NCI-H187 treated with DMSO at 0.1 percent for 48 hours (cell line): ENCODE measurements around the gene ZNF804A.
"Not testable (repeated sequence)": the region's sequence is repeated elsewhere in the genome, so short reads cannot be mapped to it uniquely, and the experiment has no call there.

Source experiments
- DNase-seq: peaks from one replicate; lab custom pipeline; 2025; lab: John Stamatoyannopoulos, UW

ZNF804A gene

GRCh38 chr2:184721881-184722280, 123.6 kb downstream of the ZNF804A start:
- no peak for DNase-seq

- no peak for DNase-seq
Measured at GRCh38 chr2:184727813-184728212, 129.5 kb downstream of the ZNF804A start.

GRCh38 chr2:184728411-184728810, 130.1 kb downstream of the ZNF804A start:
- no peak for DNase-seq

DNA sequence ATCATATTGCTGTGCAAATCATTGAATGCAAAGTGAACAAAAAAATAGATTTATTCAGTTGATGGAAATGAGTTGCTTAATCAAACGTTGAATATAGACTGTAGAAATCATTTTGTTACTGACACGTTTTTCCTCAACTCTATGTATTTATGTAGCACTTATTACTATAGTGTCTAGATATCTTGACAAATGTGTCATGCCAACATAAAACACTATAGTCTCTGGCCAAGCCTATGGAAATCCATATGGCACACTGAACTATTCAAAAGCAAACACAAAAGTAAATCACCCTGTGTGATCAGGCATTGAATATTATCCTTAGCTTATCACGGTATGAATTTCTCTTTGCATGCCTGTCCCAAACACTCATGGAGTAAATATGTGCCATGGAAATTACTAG, 131.3 kb downstream of the ZNF804A start:
- no peak for DNase-seq

DNA sequence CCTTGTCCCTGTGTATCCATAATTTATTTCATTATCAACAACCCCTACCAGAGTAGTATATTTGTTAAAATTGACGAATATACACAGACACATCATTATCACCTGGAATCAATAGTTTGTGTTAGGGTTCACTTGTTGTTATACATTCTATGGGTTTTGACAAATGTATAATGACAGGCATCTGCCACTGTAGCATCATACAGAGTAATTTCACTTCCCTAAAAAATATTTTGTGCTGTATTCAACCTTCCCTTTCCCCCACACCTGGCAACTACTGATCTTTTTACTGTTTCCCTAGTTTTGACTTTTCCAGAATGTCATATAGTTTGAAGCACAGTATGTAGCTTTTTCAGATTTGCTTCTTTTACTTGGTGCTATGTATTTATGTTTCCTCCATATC, 132.0 kb downstream of the ZNF804A start:
- no peak for DNase-seq

DNA sequence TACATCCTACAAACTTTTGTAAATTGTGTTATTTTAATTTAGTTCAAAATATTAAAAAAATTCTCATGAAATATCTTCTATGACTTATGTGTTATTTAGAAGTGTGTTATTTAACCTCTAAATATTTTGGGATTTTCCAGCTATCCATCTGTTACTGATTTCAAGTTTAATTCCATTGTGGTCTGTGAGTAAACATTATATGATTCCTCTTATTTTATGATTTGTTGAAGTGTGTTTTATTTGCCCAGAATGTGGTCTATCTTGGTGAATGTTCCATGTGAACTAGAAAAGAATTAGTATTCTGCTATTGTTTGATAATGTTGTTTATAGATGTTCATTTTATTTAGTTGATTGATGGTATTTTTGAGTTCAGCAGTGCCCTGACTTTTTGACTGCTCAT, 136.0 kb downstream of the ZNF804A start:
- no peak for DNase-seq

DNA sequence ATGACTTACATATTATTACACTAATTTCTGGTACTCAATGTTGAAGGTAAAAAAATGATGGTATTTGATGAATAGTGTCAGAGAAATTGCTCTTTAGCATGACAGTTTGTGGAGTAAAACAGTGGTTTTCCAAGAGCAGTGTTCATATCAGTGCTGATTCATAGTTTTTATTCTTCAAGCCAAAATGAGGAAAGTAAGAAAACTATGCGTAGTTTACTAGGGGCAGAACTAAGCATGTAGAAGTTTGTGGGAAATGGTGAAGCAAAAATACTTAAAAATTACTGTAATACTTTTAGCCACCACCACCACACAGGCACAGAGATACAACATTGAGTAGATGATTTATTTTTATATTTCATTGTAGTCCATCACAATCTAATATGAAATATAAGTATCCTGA, 137.3 kb downstream of the ZNF804A start:
- no peak for DNase-seq

- DNase-seq: no peak
Measured at GRCh38 chr2:184743096-184743495, 144.8 kb downstream of the ZNF804A start.

DNA sequence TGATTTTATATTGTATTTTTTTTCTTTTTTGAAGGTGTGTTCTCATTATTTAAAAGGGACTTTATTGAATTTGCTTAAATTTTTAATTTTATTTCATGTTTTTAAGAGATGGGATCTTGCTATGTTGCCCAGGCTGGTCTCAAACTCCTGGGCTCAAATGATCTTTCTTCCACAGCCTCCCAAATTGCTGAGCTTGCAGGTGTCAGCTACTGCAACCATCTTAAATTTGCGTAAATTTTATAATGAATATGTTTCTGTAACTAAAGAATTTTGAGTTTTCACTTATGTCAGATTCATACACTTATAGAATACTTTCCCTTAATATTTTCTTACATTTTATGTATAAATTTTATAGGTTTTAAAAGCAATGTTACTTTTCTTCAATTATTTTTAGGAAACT, 157.8 kb downstream of the ZNF804A start:
- DNase-seq: no peak

DNA sequence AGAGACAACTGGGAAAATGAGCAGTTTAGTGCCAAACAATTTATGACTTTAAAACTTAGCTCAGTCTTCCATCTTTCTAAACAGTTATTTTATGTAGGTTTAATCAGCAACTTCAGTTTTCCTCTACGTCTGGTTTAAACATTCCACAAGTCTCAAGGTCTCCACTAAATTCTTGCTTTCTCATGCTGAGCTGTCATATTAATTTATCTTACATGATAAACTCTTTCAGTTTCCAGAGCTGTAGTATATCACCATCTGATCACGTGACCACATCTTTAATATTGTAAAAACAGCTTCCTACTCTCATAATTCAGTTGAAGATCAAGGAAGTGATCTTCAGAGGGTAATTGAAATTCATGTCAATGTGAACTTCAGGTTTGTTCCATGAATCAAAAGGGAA, 158.6 kb downstream of the ZNF804A start:
- DNase-seq: no peak

GRCh38 chr2:184759557-184760255, 161.4 kb downstream of the ZNF804A start:
- DNase-seq: not testable (repeated sequence)

GRCh38 chr2:184760931-184761330, 162.6 kb downstream of the ZNF804A start:
- no peak for DNase-seq

DNA sequence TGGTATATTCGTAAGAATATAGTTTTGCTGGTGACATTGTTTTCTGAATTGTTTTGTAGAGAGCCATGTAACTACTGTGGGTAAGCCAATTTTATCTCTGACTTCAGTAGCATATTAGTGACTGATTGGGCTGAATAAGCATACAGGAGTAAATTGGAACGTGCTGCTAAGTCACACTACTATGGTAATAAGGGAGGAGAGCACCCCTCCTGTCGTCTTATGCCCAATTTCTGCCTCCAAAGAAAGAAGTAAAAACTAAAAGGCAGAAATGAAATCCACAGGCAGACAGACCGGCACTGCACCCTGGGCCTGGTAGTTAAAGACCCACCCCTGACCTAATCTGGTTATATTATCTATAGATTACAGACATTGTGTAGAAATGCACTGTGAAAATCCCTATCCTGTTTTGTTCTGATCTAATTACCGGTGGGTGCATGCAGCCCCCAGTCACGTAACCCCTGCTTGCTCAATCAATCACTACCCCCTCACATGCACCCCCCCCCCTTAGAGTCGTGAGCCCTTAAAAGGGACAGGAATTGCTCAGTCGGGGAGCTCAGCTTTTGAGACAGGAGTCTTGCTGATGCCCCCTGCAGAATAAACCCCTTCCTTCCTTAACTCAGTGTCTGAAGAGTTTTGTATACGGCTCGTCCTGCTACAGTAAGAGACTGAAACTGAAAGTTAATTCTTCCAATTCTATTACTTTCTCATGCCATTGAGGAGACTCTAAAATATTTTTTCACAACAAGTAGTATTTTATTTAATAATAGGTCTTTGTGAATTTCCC, 167.0 kb downstream of the ZNF804A start:
- DNase-seq: no peak

- no peak for DNase-seq
Measured at GRCh38 chr2:184767059-184767458, 168.7 kb downstream of the ZNF804A start.

DNA sequence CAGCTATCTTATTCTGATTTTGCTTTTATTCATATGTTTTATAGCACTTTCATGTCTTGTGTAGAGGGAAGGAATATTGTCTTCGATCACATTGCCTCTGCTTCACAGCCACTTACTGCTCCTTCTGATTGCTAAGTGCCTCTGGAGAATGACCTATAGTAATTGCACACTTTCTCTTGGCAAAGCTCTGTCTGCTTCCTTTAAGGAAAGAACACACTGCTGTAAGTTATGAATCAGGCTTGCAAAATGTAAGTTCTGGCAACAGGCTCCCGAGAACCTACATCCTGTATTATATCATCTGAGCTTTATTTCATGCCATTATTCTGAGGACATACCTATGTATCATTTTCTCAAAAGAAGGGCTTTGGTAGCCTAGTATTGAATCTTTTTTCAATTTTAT, 170.7 kb downstream of the ZNF804A start:
- no peak for DNase-seq

- no peak for DNase-seq
Measured at GRCh38 chr2:184769686-184770085, 171.4 kb downstream of the ZNF804A start.

DNA sequence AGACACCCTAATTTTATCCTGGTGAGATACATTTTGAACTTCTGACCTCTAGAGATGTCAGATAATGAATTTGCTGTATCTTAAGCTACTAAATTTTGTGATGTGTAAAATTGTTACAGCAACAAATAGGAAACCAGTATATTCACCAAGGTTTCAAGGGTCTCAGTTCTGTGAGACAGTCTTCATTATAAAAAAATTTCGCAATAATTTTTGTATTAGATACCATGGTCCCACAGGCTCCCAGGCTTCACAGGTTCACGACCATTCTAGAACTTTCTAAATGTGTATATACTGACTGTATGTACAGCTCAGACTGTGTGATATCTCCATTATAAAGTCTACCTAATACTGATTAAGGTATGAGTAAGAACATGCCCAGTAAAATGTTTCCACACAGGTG, 181.4 kb downstream of the ZNF804A start:
- DNase-seq: no peak

DNA sequence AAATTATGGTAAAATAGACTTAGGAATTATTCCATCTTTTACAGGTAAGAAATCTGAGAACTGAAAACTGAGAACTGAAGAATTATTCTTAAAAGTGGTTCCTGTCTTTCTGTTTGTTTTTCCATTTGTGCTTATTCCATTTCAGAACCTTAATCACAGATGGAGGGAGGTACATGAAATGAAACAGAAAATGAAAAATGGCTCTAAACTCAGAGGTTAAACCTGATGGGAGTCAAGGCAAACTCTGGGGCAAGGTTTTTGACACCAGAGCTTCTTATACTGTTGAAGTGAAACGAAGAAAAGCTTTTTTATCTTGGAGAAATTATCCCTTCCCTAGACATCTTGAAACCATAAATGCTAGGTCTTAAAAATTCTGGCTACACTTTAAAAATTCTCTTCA, 182.1 kb downstream of the ZNF804A start:
- DNase-seq: no peak

DNA sequence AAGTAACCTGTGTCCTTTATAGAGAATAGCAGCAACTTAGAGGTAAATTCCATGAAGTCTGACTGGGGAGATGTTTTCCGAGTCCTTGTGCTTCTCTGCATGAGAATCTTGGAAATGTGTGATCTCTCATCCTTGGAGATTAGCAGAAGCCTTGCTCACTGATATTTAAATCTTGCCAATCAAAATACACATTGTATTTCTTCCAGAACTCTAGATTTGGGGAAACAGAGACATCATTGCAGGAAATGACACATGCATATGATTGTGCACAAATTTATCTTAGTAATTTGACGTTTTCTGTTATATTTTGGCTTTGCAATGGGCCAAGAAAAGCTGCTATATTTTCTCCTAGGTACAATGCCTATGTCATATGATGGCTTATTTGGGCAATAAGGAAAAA, 182.6 kb downstream of the ZNF804A start:
- no peak for DNase-seq

DNA sequence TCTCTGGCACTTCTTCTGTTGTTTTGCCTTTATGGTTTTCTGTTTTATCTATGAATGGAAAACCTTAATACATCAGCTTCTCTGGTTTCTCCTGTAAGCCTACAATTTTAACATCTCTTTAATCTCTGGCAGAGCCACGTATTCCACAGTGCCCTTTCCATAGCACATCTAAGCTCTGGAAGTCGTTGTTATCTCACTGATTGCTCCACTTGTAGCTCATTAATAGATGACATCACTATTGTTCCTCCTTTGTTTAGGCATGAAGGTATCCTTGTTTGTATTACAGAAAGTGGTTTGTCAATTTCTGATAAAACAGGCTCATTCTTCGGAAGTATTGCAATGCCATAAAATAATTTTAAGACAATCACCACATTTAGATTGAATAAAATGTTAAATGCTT, 185.2 kb downstream of the ZNF804A start:
- no peak for DNase-seq

DNA sequence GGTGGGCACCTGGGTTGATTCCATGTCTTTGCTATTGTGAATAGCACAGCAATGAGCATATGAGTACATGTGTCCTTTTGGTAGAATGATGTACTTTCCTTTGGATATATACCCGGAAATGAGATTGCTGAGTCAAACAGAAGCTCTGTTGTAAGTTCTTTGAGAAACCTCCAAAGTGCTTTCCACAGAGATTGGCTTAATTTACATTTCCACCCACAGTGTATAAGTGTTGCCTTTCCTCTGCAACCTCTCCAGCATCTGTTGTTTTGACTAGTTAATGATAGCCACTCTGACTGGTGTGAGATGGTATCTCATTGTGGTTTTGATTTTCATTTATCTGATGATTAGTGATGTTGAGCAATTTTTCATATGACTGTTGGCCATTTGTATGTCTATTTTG, 194.8 kb downstream of the ZNF804A start:
- no peak for DNase-seq

GRCh38 chr2:184799379-184799778, 201.1 kb downstream of the ZNF804A start:
- DNase-seq: no peak

- peak; percentile 1 for DNase-seq
Measured at GRCh38 chr2:184814421-184814820, 216.1 kb downstream of the ZNF804A start.

GRCh38 chr2:184815824-184816223, 217.5 kb downstream of the ZNF804A start:
- DNase-seq: no peak
